ENCODE data around the gene YARS2.

Gene YARS2

DNA sequence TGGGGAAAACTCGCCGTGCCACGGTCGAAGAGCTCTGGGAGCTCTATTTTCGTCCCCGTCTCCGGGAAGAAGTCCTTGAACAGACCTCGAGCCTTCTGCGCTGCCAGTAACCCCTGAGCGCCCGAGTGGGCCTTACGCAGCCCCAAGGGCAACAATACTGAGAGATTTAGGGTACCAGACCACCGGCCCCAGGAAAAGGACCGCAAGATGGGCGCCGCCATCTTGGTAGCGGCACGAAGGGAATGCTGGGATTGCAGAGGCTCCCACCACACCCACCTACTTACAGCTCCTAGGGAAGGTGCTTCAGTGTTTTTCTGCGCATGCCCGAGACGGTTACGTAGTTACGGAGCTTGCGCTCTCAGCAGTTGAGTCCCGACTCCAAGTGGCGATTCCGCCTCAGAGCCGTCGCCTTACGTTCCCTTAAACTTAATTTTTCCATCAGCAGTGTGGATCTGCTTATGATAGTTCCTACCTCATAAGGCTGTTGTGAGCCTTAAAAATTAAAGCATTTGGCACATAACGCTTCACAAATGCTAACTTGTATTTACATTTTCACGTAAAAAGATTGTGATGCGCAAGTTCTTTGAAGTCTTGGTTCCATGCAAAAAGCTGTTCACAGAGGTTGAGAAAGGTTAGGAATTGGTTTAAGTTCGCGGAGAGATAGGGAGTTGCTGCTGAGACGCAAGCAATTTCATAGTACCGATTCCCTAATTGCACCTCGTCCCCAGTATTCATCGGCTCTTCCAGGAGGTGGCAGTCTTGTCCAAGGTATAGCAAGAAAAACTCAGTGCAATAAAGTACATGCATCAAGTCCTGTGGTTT lies at the start of gene YARS2:
YARS2 (minus strand) TSS at position 244 of the 822 bp plus-strand sequence; CDS start at position 221, 23 bp downstream.
- peak; percentile 80 for DNase-seq

DNA sequence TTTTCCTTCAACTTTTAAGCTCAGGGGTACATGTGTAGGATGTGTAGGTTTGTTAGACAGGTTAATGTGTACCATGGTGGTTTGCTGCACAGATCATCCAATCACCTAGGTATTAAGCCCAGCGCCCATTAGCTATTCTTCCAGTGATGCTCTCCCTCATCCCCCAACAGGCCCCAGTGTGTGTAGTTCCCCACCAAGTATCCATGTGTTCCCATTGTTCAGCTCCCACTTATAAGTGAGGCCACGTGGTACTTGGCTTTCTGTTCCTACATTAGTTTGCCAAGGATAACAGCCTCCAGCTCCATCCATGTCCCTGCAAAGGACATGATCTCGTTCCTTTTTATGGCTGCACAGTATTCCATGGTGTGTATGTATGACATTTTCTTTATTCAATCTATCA lies 48.6 kb upstream of the YARS2 start:
- DNase-seq, result no peak

DNA sequence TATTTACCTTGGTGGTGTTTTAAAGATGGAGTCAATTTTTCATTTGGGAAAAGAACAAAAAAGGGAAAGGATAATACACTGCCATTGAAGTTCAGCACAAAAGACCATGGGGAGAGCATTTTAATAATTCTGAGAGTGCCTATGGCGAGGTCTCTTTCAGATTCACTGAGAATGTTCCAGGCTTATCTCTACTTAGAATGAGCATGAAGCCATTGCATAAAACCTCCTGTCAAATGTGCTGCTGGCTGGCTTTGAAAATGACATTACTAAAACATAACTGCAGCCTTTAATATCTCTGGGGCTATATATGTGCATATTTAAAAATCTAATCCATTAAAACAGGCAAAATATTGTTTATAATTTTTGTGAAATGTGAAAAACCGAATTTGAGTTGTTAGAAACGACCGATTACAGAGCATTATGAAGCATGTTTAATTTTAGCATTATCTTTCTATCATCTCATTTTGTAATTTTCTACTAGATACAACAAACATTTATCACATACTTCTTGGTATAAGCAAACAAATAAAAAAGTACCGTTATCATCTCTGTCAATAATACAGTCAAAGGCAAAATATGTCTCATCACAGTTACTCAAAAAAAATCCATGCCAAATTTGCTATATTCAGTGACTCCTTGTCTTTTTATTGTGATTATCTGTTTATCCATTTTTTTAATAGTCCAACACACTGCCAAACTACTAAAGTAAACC lies 45.7 kb upstream of the YARS2 start:
- DNase-seq, result no peak

DNA sequence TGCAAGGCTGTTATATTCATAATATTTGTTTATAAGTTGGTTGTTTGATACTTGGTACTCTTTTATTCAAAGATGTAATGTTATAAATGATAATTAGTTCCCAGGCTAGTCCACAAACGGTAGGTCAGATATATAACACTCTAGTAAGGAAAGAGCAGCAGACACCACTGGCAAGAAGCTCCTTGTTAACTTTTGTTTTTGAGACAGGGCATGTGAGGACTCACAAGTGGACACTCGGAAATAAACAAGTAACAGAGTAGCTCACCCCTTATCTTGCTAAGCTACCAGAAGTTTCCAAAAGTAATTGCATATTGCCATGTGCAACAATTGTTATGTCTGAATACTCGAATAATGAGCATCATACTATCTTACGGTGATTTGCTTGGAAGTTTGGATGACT lies 38.6 kb upstream of the YARS2 start:
- DNase-seq, result no peak

GRCh38 chr12:32789916-32790315 lies 34.2 kb upstream of the YARS2 start:
- DNase-seq, result no peak

DNA sequence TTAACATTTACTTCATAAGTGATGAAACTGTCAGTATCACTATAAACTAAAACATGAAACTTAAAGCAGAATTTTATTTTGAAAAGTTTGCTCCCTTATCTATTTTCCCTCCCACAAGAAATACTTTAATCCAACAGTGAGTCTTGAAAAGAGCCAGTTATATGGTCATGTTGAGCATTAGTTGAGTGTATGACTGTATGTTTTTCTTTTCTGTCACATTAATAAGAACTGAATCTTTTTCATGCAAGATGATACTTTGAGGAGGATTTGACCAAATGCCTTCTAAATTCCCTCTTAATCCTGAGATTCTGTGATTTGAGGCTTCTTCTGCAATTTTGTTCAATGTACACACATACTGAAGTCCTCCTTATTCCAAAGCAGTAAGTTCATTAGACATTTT lies 33.7 kb upstream of the YARS2 start:
- no peak for DNase-seq

GRCh38 chr12:32788405-32788804 lies 32.7 kb upstream of the YARS2 start:
- DNase-seq, result no peak

- DNase-seq, result no peak
Observed at GRCh38 chr12:32785557-32785956, 29.9 kb upstream of the YARS2 start.

DNA sequence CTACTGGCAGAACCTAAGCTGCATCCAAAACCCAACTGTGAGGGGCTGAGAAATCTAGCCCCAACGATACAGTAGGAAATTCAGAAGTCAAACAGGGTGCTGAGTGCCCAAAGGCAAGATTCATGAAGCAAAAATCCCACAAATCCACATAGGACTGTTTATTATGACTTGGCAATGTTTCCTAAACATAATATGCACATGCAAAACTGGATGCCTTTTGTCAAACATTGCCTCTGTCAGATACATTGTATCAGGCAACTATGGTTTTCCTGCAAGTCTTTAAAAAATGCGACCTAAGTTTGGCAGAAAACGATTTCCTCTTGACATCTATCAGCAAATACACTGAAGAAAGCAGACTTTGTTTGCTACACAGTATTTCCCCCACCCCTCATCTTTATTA lies 27.3 kb upstream of the YARS2 start:
- no peak for DNase-seq

DNA sequence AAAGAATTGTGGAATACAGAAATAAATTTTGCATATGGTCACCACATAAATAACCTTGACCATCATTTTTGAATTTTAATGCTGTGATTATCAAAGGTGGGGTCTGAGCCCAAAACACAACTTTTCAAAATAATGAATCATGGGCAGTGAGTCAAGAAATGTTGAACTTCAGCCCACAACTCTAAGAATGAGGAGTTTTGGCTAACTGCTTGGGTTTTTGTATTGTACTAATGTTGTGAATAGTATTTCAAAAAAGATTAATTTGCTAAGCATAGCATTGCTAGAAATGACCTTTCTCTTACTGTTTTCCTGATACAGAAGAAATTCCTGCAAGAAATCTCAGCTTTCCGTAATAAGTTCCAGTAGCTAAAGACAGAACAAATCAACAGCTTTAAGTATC lies 24.4 kb upstream of the YARS2 start:
- DNase-seq, result no peak

DNA sequence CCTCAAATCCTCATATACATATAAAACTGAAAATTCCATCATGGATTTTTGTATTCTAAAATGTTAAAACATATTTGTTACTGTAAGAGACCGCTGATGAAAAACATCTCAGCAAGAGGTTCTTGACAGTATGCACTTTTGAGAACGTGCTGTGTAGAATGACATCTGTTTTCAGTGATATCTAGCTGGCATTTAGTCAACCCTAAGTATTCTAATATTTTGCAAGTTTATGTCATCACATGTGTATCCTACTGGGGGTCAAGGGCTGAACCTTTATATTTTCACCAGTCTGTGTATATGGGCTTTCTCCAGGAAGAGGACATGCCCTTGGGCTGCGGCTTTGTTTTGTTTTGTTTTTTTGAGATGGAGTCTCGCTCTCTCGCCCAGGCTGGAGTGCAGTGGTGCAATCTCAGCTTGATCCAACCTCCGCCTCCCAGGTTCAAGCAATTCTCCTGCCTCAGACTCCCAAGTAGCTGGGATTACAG lies 22.0 kb upstream of the YARS2 start:
- DNase-seq, result no peak

- DNase-seq, result no peak
Observed at GRCh38 chr12:32777159-32777558, 21.5 kb upstream of the YARS2 start.

DNA sequence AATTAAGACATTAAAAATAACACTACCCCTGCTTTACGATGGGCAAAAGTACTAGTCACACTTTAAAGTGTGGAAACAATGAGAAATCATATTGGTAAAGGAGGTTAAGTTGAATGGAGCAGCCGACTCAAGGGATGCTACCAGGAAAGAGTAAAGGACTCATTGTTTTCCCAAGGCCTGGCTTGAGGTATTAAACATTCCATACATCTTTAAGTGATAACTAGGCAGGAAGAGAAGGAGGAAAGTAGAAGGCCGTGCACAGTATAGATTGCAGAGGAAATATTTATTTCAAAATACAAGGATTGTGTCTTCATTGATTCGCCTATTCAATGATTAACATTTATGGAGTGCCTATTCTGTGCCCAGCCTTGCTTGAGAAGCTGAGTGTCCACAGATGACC lies 20.6 kb upstream of the YARS2 start:
- DNase-seq, result no peak

GRCh38 chr12:32773691-32774090 lies 18.0 kb upstream of the YARS2 start:
- no peak for DNase-seq

DNA sequence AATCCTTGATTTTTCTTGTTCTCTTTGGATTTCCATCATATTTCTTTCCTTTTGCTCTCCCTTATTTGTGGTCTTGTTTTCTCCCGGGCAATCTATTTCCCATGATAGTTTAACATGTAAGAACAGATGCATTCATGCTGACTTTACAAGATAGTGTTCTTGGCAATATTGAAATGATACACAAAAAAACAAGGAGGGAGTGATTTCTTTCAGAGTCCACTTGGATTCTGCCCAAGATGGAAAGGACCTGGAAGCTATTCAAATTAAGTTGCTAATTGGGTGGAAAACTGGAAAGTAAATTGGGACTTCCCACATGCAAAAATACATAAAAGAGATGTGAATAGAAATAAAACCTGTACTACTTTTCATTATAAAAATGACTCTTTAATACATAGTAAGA lies 14.4 kb upstream of the YARS2 start:
- DNase-seq, result no peak

DNA sequence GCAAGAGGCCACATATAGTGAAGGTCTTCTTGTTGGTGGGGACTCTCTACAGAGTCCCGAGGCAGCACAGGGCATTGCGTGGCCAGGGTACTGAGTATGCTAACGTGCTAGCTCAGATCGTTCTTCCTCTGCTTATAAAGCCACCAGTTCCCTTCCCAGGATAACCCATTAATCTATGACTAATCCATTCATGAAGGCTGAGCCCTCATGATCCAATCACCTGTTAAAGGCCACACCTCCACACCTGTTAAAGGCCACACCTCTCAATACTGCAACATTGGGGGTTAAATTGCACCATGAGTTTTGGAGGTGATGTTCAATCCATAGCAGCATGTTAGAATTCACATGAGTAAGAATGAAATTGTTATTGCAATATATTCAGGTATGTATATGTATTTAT lies 12.8 kb upstream of the YARS2 start:
- no peak for DNase-seq

DNA sequence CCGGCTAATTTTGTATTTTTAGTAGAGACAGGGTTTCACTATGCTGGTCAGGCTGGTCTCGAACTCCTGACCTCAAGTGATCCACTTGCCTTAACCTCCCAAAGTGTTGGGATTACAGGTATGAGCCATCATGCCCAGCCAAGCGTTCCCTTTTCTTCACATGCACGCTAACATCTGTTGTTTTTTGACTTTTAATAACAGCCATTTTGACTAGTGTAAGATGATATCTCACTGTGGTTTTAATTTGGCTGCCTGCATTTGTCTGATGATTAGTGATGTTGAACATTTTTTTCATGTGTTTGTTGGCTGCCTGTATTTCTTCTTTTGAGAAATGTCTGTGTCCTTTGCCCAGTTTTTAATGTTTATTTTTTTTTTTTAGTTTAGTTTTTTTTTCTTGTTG lies 10.2 kb upstream of the YARS2 start:
- DNase-seq, result no peak

DNA sequence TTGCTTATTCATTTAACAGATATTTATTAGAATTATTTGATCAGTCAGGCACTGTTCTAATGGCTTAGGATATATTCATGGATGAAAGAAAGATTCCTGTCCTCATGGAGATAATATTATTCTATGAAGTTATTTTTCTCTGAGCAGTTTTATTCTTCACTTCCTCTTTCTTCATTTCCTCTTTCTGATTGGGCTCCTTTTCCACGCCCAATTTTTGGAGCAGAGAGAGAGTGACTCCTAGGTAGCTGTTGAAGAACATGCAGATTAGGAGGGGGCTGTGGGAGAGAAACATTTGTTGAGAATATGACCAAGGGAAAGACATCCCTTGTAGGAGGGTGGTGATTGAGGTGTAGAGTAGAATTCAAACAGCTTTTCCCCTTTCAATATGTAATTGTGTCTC lies 6.0 kb upstream of the YARS2 start:
- DNase-seq, result no peak

DNA sequence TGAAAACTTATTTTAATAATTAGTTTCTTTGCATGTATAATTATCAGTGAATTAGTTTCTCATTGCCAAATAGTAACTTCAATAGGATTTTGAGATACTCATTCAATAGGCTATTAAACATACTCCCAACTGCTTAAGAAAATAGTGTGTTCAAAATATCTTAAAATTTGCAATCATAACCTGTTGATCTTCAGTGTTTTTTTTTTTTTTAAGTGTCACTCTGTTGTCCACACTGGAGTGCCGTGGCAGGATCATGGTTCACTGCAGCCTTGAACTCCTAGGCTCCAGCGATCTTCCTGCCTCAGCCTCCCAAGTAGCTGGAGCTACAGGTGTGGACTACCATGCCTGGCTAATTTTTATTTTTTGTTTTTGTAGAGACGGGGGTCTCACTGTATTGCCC lies 1.5 kb upstream of the YARS2 start:
- DNase-seq, result no peak

DNA sequence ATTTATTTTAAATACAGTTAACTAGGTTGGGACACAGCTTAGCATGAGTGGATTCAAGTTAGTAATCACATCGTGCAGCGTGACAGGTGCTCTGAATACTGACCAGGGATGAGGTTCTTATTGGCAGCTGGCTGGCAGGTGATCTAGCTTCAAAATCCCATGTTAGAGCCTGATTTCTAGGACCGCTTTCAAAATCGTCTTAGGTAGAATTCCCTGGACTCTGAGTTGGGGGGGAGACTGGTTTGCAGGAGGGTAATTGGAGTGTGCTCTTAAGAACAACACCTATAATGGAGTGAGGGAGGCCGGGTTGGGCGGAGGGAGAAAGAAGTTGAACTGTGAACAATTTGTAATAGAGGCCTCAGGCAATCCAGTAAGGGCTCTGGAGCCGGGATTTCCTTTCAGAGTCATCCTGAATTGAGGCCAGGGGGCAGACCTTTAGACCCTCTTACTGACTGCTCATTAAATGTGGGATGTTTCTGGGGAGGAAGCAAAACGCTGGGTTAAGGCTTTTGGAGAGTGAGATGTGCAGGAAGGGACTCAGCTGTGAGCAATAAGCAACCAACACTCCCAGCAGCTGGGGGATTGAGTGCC lies 874 bp upstream of the YARS2 start:
- DNase-seq, result no peak

DNA sequence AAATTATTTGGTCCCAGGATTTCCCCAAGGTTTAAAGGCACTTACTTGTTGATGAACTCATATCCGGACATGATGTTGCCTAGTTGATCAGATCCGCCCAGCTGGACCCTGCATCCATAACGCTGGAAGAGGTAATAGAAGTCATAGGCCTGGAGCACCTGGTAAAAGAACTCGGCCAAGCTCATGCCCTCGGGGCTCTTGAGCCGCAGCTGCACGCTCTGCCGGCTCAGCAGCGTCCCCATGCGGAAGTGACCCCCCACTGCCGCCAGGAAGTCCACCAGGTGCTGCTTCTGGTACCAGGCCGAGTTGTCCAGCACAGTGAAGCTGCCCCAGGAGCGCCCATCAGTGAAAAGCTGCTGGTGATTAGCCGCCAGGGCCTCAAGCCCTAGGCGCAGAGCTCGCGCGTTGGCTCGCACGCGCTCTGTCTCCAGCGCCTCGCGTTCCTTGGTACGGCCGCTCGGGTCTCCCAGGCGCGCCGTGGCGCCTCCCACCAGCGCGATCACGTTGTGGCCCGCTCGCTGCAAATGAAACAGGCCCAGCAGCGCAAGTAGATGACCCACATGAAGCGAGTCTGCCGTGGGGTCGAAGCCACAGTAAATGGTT lies 545 bp downstream of the YARS2 start:
- DNase-seq, result peak; percentile 72

- DNase-seq, result no peak
Observed at GRCh38 chr12:32754111-32754510, 1.6 kb downstream of the YARS2 start.

- no peak for DNase-seq
Observed at GRCh38 chr12:32753605-32754004, 2.1 kb downstream of the YARS2 start.

- DNase-seq, result no peak
Observed at GRCh38 chr12:32743264-32743663, 12.4 kb downstream of the YARS2 start.
